Measurements from ENCODE around the gene GGT1. TPM values are rescaled to one million over a fixed set of nuclear protein-coding genes. Genes with fewer than 3 reads are reported as not detected.
A peak's percentile ranks its signal among the peaks of the same experiment; 100 is the strongest.

The GGT1 gene
- total and polyA plus RNA-seq, 7 donors: 2.9 to 33.1 (median 5.4) TPM

DNA sequence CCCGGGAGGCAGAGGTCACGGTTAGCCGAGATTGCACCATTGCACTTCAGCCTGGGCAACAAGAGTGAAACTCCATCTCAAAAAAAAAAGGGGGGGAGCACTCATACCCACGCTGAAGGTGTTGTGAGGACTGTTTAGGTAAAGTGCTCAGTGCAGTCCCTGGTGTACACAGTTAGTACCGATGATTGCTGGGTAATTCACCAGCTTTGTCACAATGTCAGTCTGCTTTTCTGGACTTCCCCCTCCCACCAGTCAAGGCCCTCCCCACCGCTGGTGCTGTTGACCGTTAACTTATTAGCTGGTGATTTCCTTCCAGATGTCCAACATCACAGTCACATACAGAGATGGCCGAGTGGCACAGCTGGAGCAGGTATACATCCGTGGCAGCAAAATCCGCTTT is 35.3 kb upstream of the GGT1 start:
- Histone ChIP-seq H3K9me3 (no peaks in the 10 kb centered on the region), H3K36me3 (peaks cover 12 to 58% (median 32%) of the 10 kb centered on the region in 4 donors), H3K4me3 (no peak overlapping the region), H3K4me1 (peaks cover 0 to 36% (median 24%) of the 10 kb centered on the region in 4 donors), H3K27me3 (no peaks in the 10 kb centered on the region), H3K27ac (peak overlapping the region in 1 of 4 donors; percentile 2)
- no peak for TF ChIP-seq EP300 (IDR thresholded peaks at IDR 0.05)
- TF ChIP-seq POLR2A (IDR thresholded peaks at IDR 0.05): no peak
- no peak for TF ChIP-seq POLR2AphosphoS5 (IDR thresholded peaks at IDR 0.05)
- TF ChIP-seq, protein P1, sequence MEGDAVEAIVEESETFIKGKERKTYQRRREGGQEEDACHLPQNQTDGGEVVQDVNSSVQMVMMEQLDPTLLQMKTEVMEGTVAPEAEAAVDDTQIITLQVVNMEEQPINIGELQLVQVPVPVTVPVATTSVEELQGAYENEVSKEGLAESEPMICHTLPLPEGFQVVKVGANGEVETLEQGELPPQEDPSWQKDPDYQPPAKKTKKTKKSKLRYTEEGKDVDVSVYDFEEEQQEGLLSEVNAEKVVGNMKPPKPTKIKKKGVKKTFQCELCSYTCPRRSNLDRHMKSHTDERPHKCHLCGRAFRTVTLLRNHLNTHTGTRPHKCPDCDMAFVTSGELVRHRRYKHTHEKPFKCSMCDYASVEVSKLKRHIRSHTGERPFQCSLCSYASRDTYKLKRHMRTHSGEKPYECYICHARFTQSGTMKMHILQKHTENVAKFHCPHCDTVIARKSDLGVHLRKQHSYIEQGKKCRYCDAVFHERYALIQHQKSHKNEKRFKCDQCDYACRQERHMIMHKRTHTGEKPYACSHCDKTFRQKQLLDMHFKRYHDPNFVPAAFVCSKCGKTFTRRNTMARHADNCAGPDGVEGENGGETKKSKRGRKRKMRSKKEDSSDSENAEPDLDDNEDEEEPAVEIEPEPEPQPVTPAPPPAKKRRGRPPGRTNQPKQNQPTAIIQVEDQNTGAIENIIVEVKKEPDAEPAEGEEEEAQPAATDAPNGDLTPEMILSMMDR (IDR thresholded peaks at IDR 0.05): no peak
- 80 to 85% methylated on average over 10 of the region's 10 CpGs for WGBS, 2 donors
- DNase-seq: no peak
- intact Hi-C loops (cut with DNase I): no loop called here

DNA sequence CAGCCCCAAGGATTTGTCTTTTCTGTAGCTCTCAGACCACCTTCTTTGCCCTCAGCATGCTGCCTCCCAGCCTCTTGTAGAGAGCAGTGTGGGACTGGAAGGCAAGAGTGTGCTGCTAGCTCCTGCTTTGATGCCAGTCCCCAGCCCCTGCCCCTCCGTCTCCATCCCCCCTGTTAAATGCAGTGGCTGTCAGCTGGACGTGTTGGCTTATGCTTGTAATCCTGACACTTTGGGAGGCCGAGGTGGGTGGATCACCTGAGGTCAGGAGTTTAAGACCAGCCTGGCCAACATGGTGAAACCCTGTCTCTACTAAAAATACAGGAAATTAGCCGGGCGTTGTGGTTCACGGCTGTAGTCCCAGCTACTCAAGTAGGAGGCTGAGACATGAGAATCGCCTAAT is 31.7 kb upstream of the GGT1 start:
- 93 to 96% methylated on average over 7 of the region's 7 CpGs for WGBS, 2 donors
- Histone ChIP-seq H3K4me3 (no peak overlapping the region), H3K4me1 (peaks cover 0 to 9% (median 8%) of the 10 kb centered on the region in 4 donors), H3K27ac (no peak overlapping the region), H3K9me3 (no peaks in the 10 kb centered on the region), H3K36me3 (peaks cover 12 to 79% (median 38%) of the 10 kb centered on the region in 4 donors), H3K27me3 (no peaks in the 10 kb centered on the region)
- intact Hi-C loops (cut with DNase I): no loop called here
- no peak for DNase-seq
- TF ChIP-seq EP300 (IDR thresholded peaks at IDR 0.05) (no peak), POLR2AphosphoS5 (IDR thresholded peaks at IDR 0.05) (no peak), POLR2A (IDR thresholded peaks at IDR 0.05) (no peak)
- TF ChIP-seq, protein P1 (IDR thresholded peaks at IDR 0.05): no peak

DNA sequence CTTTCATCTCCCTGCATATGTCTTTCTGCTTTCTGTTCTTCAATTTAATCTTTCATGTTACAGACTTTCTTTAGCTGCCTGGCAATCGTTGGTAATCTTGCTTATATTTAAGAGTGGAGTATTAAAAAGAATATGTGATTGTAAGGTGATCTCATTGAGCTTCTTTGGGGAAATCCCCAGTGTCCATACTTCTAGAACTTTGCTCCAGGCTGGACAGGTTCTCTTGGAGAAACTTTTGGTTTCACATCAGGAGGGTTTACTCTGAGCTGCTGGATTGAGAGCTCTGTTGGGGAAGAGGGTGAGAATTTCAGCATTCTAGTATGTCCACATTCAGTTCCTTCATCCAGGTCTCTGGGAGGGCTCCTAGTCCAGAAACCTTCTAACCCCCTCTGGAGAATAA is 26.2 kb upstream of the GGT1 start:
- 18 to 74% methylated on average over 1 of the region's 1 CpG for WGBS, 2 donors
- H3K27ac ChIP-seq: no peak overlapping the region
- H3K36me3 ChIP-seq: peaks cover 5 to 54% (median 15%) of the 10 kb centered on the region in 4 donors
- TF ChIP-seq POLR2AphosphoS5 (IDR thresholded peaks at IDR 0.05): no peak
- TF ChIP-seq EP300 (IDR thresholded peaks at IDR 0.05): no peak
- TF ChIP-seq POLR2A (IDR thresholded peaks at IDR 0.05): no peak
- TF ChIP-seq, protein P1 (IDR thresholded peaks at IDR 0.05): no peak
- no peaks in the 10 kb centered on the region for H3K9me3 ChIP-seq
- no peaks in the 10 kb centered on the region for H3K27me3 ChIP-seq
- DNase-seq: no peak
- intact Hi-C loops (cut with DNase I): no loop called here
- H3K4me1 ChIP-seq: peaks cover 0 to 21% (median 2%) of the 10 kb centered on the region in 4 donors
- no peak overlapping the region for H3K4me3 ChIP-seq

DNA sequence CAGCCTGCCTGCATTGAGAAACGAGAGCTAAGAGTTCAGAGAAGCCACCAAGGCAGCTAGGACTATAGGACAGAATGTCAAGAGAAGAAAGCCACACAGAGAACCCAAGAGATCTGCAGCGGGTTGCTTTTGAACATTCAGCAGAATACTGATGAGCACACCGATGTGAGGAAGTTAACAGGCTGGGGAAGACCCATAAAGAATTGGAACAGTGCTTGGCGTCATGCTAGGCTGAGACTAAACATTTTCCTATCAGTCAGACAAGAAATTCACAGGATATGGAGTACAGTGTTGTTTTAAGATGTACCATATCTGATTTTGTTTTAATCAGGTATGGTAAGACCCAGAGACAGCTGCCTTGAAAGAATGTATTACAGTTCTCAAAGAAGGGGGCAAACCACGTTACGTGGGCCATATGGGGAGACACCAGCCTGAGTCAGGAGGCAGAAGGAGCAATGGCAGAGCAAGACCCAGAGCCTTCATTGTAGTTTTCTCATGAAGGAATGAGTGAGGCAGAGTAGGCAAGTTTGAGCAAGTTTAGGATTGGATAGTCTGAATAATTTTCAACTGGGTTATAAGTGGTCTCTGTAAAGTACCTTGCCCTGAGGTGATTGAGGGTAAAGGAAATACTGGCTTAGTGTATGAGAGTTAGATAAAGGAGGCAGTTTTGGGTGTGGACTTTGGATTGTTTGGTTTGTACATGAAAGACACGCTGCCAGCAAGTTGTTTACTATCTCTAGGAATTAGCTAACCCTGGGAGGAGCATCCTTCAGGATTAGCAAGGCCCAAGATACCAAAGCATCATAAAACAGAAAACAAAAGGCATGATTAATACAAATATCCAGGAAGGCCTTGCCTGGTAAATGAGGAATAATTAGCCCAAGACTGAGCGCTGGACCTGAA is 24.4 kb upstream of the GGT1 start:
- no peak overlapping the region for H3K4me3 ChIP-seq
- no peaks in the 10 kb centered on the region for H3K9me3 ChIP-seq
- no peak for DNase-seq
- peak overlapping the region in 2 of 4 donors; percentile 13 to 39 for H3K27ac ChIP-seq
- peaks cover 0 to 36% (median 6%) of the 10 kb centered on the region in 4 donors for H3K36me3 ChIP-seq
- intact Hi-C loops (cut with DNase I): no loop called here
- WGBS, 2 donors: 24 to 70% methylated on average over 8 of the region's 8 CpGs
- H3K27me3 ChIP-seq: no peaks in the 10 kb centered on the region
- TF ChIP-seq POLR2AphosphoS5 (IDR thresholded peaks at IDR 0.05): no peak
- TF ChIP-seq, protein P1 (IDR thresholded peaks at IDR 0.05): no peak
- TF ChIP-seq POLR2A (IDR thresholded peaks at IDR 0.05): no peak
- no peak for TF ChIP-seq EP300 (IDR thresholded peaks at IDR 0.05)
- peaks cover 0 to 30% (median 9%) of the 10 kb centered on the region in 4 donors for H3K4me1 ChIP-seq
